PC-9 (cell line): Measurements from ENCODE around the gene MSI2. TPM values are rescaled to one million over a fixed set of nuclear protein-coding genes. Genes with fewer than 3 reads are reported as not detected.

Experiments used
- BruUV-seq: library from RNA; stranded (reverse); fragments of 400-500 nt; replicated peaks from 2 replicates; lab custom pipeline; 2021; lab: Mats Ljungman, UMichigan
- CTCF ChIA-PET: fragments of 300-600 bp; sonication (Branson Sonifier 250); formaldehyde crosslinking; loops from one replicate; lab custom pipeline; 2022; ENCODE audit warnings: antibody characterized with exemption; lab: Charles Lee
- POLR2A ChIA-PET: fragments of 300-600 bp; sonication (Branson Sonifier 250); formaldehyde crosslinking; loops from one replicate; lab custom pipeline; 2022; ENCODE audit warnings: antibody characterized with exemption; ENCODE audit not compliant: unreplicated experiment; lab: Charles Lee
- DNase-seq, 2 experiments: peaks; one replicate each; pipeline versions ENCODE4 v3.0.0 to v3.0.0-alpha.2; 2015 to 2022; ENCODE audit warnings: mixed read lengths in 1 of 2
- H2AFZ ChIP-seq: fragments of 200-600 bp; sonication (generic); 2 replicates; pipeline ENCODE4 v1.8.1; 2017; ENCODE audit warnings: antibody characterized with exemption
- H3F3A ChIP-seq: fragments of 200-600 bp; sonication (generic); 2 replicates; pipeline ENCODE4 v1.8.1; 2017; ENCODE audit warnings: antibody characterized with exemption, mild to moderate bottlenecking, low read depth; ENCODE audit not compliant: insufficient read depth
- H3K27ac ChIP-seq: fragments of 200-600 bp; sonication (generic); 2 replicates; pipeline ENCODE4 v1.6.1; 2016; ENCODE audit warnings: mixed run types
- H3K27me3 ChIP-seq: fragments of 200-600 bp; sonication (generic); 2 replicates; pipeline ENCODE4 v1.6.1; 2016; ENCODE audit warnings: low read depth, mixed run types; ENCODE audit not compliant: insufficient read depth
- H3K36me3 ChIP-seq: fragments of 200-600 bp; sonication (generic); 2 replicates; pipeline ENCODE4 v1.6.1; 2016; ENCODE audit warnings: low read depth, mixed run types
- H3K4me1 ChIP-seq: fragments of 200-600 bp; sonication (generic); replicated peaks from 2 replicates; pipeline ENCODE4 v1.6.1; 2016; ENCODE audit warnings: mixed run types; ENCODE audit not compliant: insufficient read depth
- H3K4me2 ChIP-seq: fragments of 200-600 bp; sonication (generic); 2 replicates; pipeline ENCODE4 v1.6.1; 2017; ENCODE audit warnings: mixed run types
- H3K4me3 ChIP-seq: fragments of 200-600 bp; sonication (generic); 2 replicates; pipeline ENCODE4 v1.6.1; 2016; ENCODE audit warnings: mixed run types
- H3K79me2 ChIP-seq: fragments of 200-600 bp; sonication (generic); 2 replicates; pipeline ENCODE4 v1.6.1; 2017; ENCODE audit warnings: low read depth, mixed run types
- H3K9me2 ChIP-seq: fragments of 200-600 bp; sonication (generic); 2 replicates; pipeline ENCODE4 v1.8.1; 2017; ENCODE audit warnings: mild to moderate bottlenecking; ENCODE audit not compliant: insufficient read depth
- H3K9me3 ChIP-seq: fragments of 200-600 bp; sonication (generic); 2 replicates; pipeline ENCODE4 v1.8.1; 2016; ENCODE audit warnings: low read depth; ENCODE audit not compliant: insufficient read depth
- H4K20me1 ChIP-seq: fragments of 200-600 bp; sonication (generic); 2 replicates; pipeline ENCODE4 v1.8.1; 2017; ENCODE audit not compliant: insufficient read depth
- EZH2 ChIP-seq: fragments of 200-600 bp; sonication (generic); IDR thresholded peaks from 2 replicates; pipeline ENCODE4 v1.8.0; 2017; ENCODE audit warnings: antibody characterized with exemption, low read depth
- intact Hi-C: fragments of 100-400 bp; cut with micrococcal nuclease; formaldehyde crosslinking; loops from one replicate; pipeline ENCODE4 v1.10.0; 2022; ENCODE audit not compliant: unreplicated experiment
- total RNA-seq: library from RNA; stranded (reverse); gene quantifications from 2 replicates; pipeline ENCODE4 v1.2.3, GENCODE V29; 2021
- TF ChIP-seq, protein P1 (sequence below): fragments of 200-600 bp; sonication (generic); conservative IDR thresholded peaks from 2 replicates; pipeline ENCODE4 v1.6.1; 2017; ENCODE audit warnings: mixed run types, antibody characterized with exemption, mild to moderate bottlenecking, moderate library complexity

The MSI2 gene
- total RNA-seq, 1 experiment from 2014 or later = 15.7 TPM

DNA sequence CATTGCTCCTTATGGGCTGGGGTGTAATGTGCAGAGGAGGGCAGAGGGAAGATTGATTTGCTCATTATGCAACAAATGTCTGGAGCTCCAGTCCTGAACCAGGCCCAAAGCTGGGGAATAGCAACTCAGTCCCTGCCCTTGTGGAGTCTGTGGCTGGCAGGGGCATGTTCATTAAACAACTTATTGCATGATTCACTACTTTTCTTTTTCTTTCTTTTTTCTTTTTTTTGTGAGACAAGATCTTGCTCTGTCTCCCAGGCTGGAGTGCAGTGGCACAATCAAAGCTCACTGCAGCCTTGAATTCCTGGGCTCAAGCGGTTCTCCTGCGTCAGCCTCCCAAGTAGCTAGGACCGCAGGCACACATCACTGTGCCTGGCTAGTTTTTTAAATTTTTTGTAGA is 23.1 kb downstream of the MSI2 start:
- DNase-seq = no peak
- Histone ChIP-seq H3K4me3 (no peak overlapping the region), H3K27me3 (peaks cover 36% of the 10 kb centered on the region), H4K20me1 (no peaks in the 10 kb centered on the region), H3K79me2 (no peaks in the 10 kb centered on the region), H3K9me2 (no peaks in the 10 kb centered on the region), H3K36me3 (no peaks in the 10 kb centered on the region), H3F3A (no peaks in the 10 kb centered on the region), H3K9me3 (no peaks in the 10 kb centered on the region), H2AFZ (no peak overlapping the region), H3K4me2 (no peak overlapping the region), H3K4me1 (no peaks in the 10 kb centered on the region), H3K27ac (no peak overlapping the region)
- intact Hi-C loops = no loop called here
- TF ChIP-seq, protein P1, sequence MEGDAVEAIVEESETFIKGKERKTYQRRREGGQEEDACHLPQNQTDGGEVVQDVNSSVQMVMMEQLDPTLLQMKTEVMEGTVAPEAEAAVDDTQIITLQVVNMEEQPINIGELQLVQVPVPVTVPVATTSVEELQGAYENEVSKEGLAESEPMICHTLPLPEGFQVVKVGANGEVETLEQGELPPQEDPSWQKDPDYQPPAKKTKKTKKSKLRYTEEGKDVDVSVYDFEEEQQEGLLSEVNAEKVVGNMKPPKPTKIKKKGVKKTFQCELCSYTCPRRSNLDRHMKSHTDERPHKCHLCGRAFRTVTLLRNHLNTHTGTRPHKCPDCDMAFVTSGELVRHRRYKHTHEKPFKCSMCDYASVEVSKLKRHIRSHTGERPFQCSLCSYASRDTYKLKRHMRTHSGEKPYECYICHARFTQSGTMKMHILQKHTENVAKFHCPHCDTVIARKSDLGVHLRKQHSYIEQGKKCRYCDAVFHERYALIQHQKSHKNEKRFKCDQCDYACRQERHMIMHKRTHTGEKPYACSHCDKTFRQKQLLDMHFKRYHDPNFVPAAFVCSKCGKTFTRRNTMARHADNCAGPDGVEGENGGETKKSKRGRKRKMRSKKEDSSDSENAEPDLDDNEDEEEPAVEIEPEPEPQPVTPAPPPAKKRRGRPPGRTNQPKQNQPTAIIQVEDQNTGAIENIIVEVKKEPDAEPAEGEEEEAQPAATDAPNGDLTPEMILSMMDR = no peak
- no peak for TF ChIP-seq EZH2
- ChIA-PET POLR2A (no interaction called here), CTCF (no interaction called here)
- no TSS peak for BruUV-seq

DNA sequence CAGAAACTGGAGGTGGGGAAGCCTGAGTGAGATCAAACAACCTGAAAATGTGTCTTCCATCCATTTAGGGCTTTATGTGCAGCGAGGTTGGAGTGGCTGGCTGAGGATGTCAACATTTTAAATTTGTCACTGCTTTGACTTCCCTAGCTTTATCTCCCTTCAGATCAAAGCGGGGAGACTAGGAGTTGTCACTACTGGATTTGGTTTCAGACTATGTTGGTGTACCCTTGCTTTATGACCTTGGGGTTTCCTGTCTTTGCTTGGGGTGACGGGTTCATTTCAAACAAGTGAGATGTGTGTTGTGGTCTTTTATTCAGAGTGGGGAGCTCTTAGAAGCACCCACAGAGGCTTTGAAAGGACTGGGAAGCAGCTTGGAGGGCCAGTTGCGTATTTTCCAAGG is 25.6 kb downstream of the MSI2 start:
- Histone ChIP-seq H3F3A (no peaks in the 10 kb centered on the region), H2AFZ (no peak overlapping the region), H3K4me2 (no peak overlapping the region), H3K36me3 (no peaks in the 10 kb centered on the region), H3K27me3 (peaks cover 52% of the 10 kb centered on the region), H3K79me2 (no peaks in the 10 kb centered on the region), H3K27ac (no peak overlapping the region), H3K9me2 (no peaks in the 10 kb centered on the region), H4K20me1 (no peaks in the 10 kb centered on the region), H3K9me3 (no peaks in the 10 kb centered on the region), H3K4me3 (no peak overlapping the region), H3K4me1 (no peaks in the 10 kb centered on the region)
- no TSS peak for BruUV-seq
- POLR2A ChIA-PET = no interaction called here
- no peak for TF ChIP-seq EZH2
- TF ChIP-seq, protein P1 = no peak
- CTCF ChIA-PET = no interaction called here
- DNase-seq = no peak
- intact Hi-C loops = no loop called here

DNA sequence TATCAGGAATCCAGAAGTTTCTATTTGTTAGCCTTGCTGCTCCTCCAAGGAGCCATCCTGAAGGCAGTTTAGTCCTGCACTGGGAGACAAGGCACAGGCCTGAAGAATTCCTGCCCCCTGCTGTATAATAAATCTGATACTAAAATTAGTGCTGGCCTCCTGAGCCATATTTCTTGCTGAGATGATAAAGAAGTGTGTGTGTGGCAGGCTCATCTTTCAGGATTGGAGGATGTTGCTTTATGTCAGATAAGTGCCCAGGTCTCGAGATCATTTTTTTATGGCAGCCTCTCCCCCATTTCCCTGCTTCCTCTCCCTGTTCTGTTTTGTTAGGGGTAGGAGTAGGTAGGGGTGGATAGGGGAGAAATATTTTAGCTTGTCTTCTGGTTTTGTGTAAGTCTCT is 26.0 kb downstream of the MSI2 start:
- H4K20me1 ChIP-seq = no peaks in the 10 kb centered on the region
- BruUV-seq = no TSS peak
- no peaks in the 10 kb centered on the region for H3K36me3 ChIP-seq
- TF ChIP-seq EZH2 = no peak
- TF ChIP-seq, protein P1 = no peak
- intact Hi-C loops = no loop called here
- ChIA-PET CTCF (no interaction called here), POLR2A (no interaction called here)
- H3K4me3 ChIP-seq = no peak overlapping the region
- H3K27me3 ChIP-seq = peaks cover 55% of the 10 kb centered on the region
- H3K9me2 ChIP-seq = no peaks in the 10 kb centered on the region
- DNase-seq = no peak
- no peak overlapping the region for H3K27ac ChIP-seq
- H3K9me3 ChIP-seq = no peaks in the 10 kb centered on the region
- no peaks in the 10 kb centered on the region for H3K4me1 ChIP-seq
- H3K79me2 ChIP-seq = no peaks in the 10 kb centered on the region
- H3K4me2 ChIP-seq = no peak overlapping the region
- no peaks in the 10 kb centered on the region for H3F3A ChIP-seq
- no peak overlapping the region for H2AFZ ChIP-seq
